HG02885 (cell line): ENCODE results near the gene GPS2.

Experiments used
- ATAC-seq: cut with Tn5 transposase; IDR thresholded peaks from one replicate; pipeline ENCODE4 v1.9.1; 2021; ENCODE audit warnings: mild to moderate bottlenecking; ENCODE audit not compliant: unreplicated experiment, poor library complexity

The GPS2 gene, protein sequence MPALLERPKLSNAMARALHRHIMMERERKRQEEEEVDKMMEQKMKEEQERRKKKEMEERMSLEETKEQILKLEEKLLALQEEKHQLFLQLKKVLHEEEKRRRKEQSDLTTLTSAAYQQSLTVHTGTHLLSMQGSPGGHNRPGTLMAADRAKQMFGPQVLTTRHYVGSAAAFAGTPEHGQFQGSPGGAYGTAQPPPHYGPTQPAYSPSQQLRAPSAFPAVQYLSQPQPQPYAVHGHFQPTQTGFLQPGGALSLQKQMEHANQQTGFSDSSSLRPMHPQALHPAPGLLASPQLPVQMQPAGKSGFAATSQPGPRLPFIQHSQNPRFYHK

GRCh38 chr17:7314719-7315569 is at the start of gene GPS2:
TSS of gene GPS2 (minus strand) at chr17:7315360. CDS start at chr17:7315052, 308 bp downstream.
- ATAC-seq, result peak; percentile 82

- no peak for ATAC-seq
Observed at GRCh38 chr17:7363311-7363710, 48.2 kb upstream of the GPS2 start.

DNA sequence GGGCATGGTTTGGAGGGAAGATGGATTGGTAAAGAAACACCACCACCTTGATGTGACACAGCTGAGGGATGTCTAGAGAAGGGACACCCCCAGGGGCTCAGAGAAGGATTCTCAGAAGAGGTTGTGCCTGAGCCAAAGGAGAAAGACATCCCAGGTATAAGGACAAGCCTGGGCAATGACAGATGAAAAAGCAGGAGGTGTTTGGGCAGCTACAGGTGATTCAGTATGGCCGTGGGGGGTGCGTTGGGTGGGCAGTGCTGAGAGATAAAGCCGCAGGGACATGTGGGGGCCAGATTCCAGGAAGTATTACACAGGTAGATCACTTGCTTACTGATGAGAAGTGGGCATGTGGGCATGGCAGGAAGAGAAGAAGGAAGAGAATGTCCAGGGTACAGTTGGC is 46.7 kb upstream of the GPS2 start:
- ATAC-seq, result no peak

DNA sequence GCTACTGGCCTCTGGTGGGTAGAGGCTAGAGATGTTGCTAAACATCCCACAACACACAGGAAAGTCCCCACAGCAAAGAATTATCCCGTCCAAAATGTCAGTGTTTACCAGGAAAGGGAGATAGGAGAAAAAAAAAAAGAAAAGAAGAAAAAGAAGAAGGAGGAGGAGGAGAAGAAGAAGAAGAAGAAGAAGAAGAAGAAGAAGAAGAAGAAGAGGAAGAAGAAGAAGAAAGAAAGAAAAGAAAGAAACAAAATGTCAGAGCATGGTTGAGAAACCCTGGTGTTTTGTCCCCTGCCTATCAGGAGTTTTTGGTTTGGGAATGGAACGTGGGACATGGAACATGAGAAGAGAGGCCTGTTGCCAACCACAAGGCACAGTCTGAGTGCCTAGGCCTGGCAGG is 42.2 kb upstream of the GPS2 start:
- ATAC-seq, result no peak

- no peak for ATAC-seq
Observed at GRCh38 chr17:7356756-7357155, 41.6 kb upstream of the GPS2 start.

DNA sequence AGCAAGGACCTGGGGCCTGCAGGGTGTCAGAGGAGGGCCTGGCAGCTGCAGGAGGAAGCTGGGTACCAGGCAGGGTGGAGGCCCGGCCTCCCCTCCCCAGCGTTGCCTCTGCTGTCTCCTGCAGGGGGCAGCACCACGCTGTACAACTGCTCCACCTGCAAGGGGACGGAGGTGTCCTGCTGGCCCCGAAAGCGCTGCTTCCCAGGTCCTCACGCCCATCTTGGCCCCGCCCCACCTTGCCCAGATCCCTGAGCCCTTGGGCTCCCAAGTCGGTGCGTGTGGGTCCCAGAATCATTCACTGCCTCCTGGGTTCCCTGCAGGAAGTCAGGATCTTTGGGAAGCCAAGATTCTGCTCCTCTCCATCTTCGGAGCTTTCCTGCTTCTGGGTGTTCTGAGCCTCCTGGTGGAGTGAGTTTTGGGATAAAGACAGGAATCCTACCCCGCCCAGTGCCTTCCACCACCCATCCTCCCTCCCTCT is 41.0 kb upstream of the GPS2 start:
- ATAC-seq, result peak; percentile 38

- no peak for ATAC-seq
Observed at GRCh38 chr17:7355573-7355972, 40.4 kb upstream of the GPS2 start.

GRCh38 chr17:7355053-7355452 is 39.9 kb upstream of the GPS2 start, which contains the start of gene TMEM95:
TSS of gene TMEM95 (plus strand) at chr17:7355156. CDS start at chr17:7355205, 49 bp downstream.
- ATAC-seq, result no peak

DNA sequence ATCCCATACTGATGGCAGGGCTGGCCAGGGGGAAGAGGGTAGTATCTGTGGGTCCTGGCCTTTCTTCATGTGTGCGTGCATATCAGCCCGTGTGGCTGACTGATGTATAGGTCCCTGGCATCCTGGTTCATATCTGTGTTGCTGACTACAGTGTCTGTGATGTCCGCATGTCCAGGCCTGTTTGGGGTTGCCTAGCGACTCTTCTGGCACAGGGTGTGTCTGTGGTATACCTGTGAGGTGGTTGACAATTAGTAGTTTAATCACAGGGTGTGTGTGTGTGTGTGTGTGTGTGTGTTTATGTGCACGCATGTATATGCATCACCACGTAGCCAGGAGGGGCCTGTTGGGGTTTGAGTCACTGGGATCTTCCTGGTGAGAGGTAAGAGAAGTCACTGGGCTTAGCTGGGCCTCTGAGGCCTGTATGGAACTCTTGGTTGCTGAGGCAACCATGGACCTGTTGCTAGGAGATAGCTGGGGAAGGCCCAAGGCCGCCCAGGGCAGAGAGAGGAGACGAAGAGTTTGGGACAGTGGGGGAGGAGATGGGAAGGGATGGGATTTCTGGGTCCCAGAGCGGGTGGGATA is 39.2 kb upstream of the GPS2 start:
- ATAC-seq, result no peak

DNA sequence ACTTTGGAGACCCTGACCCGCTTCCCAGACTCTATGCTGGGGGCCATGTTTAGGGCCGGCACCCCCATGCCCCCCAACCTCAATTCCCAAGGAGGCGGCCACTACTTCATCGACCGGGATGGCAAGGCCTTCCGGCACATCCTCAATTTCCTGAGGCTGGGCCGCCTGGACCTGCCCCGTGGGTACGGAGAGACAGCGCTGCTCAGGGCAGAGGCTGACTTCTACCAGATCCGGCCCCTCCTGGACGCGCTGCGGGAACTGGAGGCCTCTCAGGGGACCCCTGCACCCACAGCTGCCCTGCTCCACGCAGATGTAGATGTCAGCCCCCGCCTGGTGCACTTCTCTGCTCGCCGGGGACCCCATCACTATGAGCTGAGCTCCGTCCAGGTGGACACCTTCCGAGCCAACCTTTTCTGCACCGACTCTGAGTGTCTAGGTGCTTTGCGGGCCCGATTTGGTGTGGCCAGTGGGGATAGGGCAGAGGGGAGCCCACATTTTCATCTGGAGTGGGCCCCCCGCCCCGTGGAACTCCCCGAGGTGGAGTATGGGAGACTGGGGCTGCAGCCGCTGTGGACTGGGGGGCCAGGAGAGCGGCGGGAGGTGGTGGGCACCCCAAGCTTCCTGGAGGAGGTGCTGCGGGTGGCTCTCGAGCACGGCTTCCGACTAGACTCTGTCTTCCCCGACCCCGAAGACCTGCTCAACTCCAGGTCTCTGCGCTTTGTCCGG is 37.9 kb upstream of the GPS2 start:
- ATAC-seq, result no peak

DNA sequence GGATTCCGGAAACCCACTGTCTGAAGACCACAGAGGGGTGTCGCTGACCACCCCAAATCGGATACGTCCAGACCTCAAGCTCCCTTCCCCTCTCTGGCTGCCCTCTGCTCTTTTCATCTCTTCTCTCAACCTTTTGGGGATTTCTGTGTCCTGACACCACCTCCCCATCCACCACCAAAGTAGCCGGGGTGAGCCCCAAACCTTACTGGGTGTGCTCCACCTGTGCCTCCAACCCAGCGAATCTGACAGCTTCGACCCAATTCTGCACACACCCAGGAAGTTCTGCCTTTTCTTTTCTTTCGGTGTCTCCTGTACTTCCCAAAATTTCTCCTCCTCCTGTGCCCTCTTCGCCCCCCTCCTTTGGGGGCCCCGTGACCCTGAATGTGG is 37.3 kb upstream of the GPS2 start:
- no peak for ATAC-seq

DNA sequence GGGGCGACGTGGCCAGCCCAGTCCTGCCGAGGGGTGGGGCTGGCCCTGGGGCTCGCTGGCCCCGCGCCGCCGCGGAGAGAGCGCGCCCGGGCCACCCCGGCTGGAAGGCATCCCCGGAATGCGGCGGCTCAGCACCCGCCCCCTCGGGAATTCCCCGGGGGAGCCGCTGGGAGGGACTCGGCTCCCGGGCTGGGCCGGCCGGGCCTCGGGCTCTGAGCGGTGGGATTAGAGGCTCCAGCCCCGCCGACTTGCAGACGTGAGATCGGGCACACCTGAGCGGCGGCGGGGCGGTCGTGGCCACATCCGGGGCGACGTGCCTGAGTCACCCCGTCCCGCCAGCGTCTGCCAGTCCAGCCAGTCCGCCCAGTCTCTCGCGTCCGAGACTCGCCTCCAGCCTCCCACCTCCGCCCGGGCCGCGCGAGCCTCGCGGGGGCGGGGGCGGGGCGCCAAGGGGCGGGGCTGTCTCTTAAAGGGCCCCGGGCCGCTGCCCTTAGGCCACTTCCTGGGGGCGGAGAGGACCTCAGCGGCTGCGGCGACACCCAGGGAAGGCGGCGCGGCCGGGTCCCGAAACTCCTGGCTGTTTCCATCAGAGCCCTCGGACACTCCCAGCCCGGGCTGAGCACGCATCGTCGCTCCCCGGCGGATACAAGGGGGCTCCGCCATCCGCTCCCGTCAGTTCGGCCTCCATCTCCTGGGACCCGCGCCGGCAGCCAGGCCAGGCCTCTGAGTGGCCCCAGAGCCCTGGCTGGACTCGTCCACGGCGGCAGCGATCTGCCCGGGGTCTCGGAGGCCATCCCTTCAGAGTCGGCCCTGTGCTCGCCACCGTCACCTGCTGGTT is 36.7 kb upstream of the GPS2 start, which contains the start of gene KCTD11:
TSS of gene KCTD11 (plus strand) at position 498 of the 838 bp plus-strand sequence.
- ATAC-seq, result peak; percentile 65

- ATAC-seq, result no peak
Observed at GRCh38 chr17:7348478-7349242, 33.5 kb upstream of the GPS2 start.

DNA sequence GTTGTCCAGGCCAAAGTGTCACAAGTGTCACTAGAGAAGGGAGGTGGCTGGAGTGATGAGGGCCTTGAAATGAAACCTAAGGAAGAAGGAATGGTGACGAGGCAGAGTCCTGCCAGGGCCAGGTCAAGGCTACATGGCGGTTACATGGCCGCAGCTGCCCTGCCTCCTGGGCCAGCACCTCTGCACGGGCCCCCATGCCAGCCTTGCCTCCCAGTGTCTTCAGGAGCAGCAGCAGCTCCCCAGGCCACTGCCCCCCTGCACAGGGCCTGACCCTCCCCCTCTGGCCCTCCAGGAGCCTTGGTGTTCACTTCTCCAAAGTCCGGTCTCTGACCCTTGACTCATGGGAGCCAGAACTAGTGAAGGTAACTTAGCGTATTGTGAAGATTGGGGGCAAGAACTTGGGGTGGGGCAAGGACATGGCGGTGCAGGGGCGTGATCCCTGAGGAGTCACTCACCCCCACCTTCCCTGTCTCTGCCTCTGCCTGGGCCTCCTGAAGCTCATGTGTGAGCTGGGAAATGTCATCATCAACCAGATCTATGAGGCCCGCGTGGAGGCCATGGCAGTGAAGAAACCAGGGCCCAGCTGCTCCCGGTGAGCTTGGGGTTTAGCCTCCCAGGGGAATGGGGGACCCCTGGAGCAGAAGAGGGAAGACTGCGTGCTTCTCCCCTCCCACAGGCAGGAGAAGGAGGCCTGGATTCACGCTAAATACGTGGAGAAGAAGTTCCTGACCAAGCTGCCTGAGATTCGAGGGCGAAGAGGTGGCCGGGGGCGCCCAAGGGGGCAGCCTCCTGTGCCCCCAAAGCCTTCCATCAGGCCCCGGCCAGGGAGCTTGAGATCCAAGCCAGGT is 32.7 kb upstream of the GPS2 start:
- ATAC-seq, result no peak

DNA sequence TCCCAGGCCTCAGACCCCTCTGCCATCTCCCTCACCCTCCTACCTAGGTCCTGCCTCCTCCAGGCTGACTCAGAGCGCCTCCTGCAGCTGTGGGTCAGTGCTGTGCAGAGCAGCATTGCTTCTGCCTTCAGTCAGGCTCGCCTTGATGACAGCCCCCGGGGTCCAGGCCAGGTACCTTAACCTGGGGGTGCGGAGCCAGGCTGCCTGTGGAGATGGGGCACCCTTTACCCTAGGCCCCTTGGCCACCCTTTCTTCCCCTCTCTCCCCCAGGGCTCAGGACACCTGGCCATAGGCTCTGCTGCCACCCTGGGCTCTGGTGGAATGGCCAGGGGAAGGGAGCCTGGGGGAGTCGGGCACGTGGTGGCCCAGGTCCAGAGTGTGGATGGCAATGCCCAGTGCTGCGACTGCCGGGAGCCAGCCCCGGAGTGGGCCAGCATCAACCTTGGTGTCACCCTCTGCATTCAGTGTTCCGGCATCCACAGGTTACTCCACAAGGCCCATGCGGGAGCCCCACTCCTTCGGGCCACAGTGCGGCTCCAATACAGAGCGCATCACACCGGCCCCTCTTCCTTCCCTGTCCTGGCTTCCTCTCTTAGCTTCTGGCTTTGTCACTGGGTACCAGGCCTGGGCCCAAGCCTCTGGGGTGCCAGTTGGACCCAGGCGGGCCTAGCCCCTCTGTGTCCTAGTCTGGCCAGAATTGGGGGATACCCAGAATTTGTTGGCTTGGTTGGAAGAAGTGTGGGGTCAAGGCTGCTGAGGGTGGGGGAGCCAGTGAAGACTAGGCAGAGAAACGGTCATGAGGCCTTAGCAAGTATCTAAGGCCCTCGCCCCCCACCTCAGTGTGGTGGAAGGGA is 31.8 kb upstream of the GPS2 start:
- no peak for ATAC-seq

- ATAC-seq, result no peak
Observed at GRCh38 chr17:7343250-7343649, 28.1 kb upstream of the GPS2 start.

DNA sequence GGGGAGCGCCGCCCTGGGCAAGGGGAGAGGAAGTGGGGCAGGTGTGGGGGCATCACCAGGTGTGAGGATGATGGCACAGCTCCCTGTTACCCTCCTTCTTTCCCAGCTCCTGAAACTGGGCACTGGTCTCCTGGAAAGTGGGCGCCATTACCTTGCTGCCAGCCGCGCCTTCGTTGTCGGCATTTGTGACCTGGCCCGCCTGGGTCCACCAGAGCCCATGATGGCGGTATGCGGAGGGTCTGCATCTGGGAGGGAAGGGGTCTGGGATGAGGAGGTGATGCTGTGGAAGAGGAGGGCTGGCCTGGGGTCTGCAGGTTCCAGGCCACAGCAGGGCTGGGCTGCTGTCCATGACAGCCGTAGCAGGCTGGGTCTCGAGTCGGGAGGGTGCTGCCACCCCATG is 26.7 kb upstream of the GPS2 start:
- no peak for ATAC-seq
